Globus pallidus (tissue), 1 donor: ENCODE results near the gene USP6NL.
A peak's percentile ranks its signal among the peaks of the same experiment; 100 is the strongest.
"Not testable (repeated sequence)": the region's sequence is repeated elsewhere in the genome, so short reads cannot be mapped to it uniquely, and the experiment has no call there.

Experiments used
- DNase-seq: peaks from one replicate; pipeline ENCODE4 v3.0.0-alpha.2; 2015; ENCODE audit warnings: low spot score

The USP6NL gene

GRCh38 chr10:11611248-11612020 lies at the start of gene USP6NL:
Gene USP6NL (minus strand): TSS chr10:11611650. CDS start chr10:11597634, 14,016 bp downstream.
- peak; percentile 78 for DNase-seq

DNA sequence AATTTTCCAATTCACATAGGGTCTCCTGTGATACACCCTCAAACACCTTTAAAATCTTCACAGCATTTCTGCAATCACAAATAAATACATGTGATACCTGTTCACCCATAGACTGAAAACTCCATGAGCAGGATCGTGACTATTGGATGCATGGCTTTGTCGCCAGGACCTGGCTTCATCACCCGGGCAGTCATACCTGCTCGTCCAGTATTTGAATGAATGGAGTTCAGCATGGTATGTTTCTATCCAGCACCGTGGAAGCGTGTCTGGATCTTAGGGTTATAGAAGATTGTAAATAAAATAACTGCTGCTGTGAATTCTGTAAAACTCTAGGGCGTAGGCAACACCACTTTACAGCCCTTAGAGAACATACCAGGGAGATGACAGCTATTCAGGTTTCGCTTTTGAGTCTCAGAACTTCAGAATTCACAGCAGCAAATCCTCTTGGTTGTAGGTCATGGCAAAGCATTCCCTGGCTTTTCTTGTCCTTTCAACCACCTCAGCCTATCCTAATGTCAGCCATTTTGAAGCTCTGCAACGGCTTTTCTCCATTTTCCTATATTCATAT lies 47.4 kb upstream of the USP6NL start:
- no peak for DNase-seq

DNA sequence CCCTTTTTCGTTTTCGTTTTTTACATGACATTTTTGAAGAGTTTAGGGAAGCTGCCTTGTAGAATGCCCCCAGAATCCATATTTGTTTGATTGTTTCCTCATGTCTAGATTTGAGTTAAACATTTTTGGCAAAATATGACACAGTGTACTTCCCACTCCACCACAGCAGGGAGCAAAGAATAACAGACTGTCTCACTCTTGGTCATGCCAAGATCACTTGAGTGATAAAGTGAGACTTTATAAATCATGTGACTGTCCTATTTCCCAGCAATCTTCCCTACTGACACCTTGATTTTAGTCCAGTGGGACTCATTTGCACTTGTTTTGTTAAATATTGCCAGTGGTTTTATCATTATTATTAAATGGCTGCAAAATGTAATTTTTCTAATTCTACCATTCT lies 44.4 kb upstream of the USP6NL start:
- no peak for DNase-seq

DNA sequence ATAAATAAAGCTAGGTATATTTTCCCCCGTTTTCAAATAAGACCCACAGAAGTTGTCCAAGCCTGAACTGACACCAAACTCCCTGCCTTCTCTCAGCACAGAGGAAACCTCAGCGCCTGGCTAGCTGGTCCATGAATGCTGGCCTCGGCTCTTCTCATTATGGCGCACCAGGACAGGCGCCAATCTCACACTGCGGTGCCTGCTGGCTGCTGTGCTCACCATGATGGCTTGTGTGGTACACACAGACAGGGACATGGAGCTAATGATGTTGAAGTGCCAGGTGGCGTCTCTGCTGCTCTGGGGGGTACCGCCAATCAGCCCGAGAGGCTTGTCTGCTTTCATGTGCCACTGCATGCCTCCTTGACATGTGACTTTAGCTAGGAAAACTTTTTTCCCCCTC lies 43.2 kb upstream of the USP6NL start:
- DNase-seq, result no peak

DNA sequence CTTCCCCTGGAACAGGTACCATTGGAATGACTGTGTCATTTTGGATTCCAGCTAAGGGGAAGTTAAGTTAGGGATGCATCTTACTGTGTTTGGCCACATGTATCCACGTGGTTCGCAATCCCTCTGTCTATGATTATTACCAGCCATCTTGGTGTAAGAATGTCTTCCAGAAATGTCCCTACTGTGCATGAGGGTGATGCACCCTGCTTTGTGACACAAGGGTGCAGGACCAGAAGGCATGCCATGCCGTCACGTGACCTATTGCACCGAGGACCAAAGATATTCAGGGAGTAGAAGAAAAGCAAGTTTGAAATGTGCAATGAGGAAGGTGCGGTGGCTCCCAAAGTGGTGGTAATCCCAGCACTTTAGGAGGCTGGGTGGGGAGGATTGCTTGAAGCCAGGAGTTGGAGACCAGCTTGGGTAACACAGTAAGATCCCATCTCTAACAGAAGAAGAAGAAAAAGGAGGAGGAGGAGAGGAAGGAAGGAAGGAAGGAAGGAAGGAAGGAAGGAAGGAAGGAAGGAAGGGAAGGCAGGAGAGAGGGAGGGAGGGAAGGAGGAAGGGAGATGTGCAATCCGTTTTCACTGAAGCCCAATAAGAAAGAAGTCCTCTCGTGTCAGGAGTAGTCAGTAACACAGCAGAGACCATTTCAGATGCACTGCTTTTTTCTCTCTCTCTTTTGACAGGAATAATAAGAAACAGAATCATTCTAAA lies 42.5 kb upstream of the USP6NL start:
- DNase-seq, result no peak

GRCh38 chr10:11647676-11648075 lies 36.2 kb upstream of the USP6NL start:
- no peak for DNase-seq

DNA sequence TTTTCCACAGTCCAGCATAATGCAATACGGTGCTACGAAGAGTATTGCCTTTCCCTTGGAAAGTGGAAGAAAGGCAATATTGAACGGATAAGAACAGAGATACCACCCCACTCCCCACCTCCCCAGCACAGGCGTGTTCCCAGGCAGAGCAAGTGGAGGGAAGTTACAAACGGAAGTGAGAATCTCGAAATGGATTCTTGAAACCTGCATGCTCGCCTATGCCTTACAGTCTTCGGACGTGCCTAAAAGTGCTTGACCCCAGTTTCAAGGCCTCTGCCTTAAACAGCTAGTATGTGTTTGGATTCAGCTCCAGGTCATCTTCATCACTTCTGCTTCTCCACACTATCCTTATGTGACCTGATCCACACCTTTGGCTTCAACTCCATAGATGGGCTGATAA lies 35.0 kb upstream of the USP6NL start:
- no peak for DNase-seq

GRCh38 chr10:11643039-11643438 lies 31.6 kb upstream of the USP6NL start:
- no peak for DNase-seq

DNA sequence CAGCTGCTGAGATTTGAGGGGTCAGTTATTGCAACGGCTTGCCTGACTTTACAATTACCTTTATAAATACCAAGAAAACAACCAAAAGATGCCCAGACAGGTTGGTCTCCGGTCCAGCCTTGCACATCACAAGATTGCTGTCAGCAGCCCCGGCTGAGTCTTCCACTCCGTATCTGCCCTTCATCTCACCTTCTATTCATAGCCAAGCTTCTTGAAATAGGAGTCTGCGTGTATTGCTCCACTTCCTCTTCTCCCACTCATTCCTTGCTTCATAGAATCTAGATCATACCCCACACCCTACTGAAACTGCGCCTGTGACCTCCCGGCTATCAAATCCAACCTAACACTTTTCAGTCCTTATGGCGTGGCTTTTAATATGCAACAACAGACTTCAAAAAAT lies 31.1 kb upstream of the USP6NL start:
- no peak for DNase-seq

DNA sequence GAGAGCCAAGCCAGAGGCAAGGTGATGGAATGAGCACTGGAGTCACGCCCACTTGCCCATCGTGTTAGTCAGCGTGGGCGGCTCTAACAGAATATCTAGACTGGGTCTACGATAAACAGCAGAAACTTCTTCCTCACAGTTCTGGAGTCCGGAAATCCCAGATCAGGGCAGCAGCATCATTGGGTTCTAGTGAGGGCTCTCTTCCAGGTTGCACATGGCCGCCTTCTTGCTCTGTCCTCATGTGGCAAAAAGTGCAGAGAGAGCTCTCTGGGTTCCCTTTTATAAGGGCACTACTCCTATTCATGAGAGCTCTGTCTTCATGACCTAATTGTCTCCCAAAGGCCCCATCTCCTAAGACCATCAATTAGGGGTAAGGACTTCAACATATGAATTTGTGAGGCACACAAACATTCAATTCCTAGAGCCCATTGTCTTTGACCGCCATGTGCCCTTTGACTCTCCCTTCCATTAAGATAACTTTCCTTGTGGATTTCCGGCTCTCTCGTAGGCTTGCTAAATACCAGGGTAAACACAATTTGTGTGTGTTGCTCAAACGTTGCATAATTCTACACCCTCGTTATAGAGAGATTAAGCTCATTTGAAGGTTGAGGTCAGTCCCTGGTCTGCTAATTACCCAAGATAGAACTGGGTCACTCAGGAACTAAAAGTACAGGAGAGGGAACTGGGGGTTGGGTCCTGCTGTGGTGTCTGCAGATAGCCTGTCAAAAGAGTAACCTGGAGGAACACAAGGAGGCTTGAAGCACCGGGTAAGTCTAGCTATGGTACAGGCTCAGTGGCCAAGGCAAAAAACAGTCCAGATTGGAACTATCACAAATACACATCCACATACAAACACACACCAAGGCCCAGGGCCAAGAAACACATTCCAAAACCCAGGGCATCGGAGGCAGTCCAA lies 28.7 kb upstream of the USP6NL start:
- DNase-seq, result no peak

- DNase-seq, result no peak
Measured at GRCh38 chr10:11639362-11639761, 27.9 kb upstream of the USP6NL start.

GRCh38 chr10:11638055-11638698 lies 26.7 kb upstream of the USP6NL start:
- DNase-seq, result no peak

GRCh38 chr10:11636697-11637303 lies 25.4 kb upstream of the USP6NL start:
- no peak for DNase-seq

GRCh38 chr10:11631890-11632587 lies 20.6 kb upstream of the USP6NL start:
- no peak for DNase-seq

DNA sequence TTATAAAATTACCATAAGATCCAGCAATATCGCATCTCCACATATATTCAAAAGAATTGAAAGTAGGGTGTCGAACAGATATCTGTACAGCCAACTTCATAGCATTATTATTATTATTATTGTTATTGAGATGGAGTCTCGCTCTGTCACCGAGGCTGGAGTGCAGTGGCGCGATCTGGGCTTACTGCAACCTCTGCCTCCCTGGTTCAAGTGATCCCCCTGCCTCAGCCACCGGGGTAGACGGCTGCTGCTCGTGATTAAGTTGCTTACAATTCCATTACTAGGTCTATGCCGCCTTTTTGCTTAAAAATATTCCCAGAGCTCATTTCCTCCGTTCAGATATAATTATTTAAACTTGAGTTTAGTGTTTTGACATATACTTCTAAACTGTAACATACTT lies 19.8 kb upstream of the USP6NL start:
- DNase-seq, result no peak

GRCh38 chr10:11629731-11630130 lies 18.3 kb upstream of the USP6NL start:
- DNase-seq, result no peak

DNA sequence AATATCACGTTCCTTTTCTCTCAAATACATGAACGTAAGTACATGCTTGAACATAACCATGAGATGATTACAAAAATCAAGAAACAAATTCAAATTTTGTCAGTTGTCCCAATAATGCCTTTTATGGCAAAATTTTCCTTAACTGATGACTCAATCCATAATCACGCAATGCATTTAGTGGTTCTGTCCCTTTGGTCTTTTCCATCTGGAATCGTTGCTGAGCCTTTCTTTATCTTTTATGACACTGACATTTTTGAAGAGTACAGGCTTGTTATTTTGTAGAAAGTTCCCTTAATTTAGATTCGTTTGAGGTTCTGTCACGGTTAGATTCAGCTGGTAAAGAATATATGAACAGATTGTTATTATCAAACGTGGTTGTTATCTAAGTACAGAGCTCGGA lies 16.5 kb upstream of the USP6NL start:
- DNase-seq, result not testable (repeated sequence)

GRCh38 chr10:11626071-11626470 lies 14.6 kb upstream of the USP6NL start:
- no peak for DNase-seq

GRCh38 chr10:11625019-11625735 lies 13.7 kb upstream of the USP6NL start:
- no peak for DNase-seq

DNA sequence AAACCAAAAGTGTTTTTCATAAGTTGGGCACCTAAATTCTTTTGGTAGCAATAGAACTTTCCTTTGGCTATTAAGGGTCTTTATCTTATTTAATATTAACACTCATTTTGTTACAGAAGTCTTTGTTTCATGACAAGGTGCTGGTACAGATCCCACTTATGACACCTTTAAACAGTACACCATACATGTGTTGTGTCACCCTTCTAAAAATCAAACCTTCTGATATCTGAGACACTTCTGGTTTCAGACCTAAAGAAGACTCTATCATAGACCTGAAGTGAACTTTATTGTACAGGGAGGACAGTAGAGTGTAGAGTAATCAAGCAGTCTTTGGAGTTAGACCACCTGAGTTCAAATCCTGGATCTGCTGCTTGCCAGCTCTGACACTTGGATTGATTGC lies 5.8 kb upstream of the USP6NL start:
- DNase-seq, result no peak
